NCI-H2107 treated with DMSO at 0.1 percent for 48 hours (cell line): Measurements from ENCODE around the gene MAS1L.

ENCODE experiments used
- DNase-seq: peaks from one replicate; lab custom pipeline; 2025; ENCODE audit not compliant: unreplicated experiment; lab: John Stamatoyannopoulos, UW

The MAS1L gene

DNA sequence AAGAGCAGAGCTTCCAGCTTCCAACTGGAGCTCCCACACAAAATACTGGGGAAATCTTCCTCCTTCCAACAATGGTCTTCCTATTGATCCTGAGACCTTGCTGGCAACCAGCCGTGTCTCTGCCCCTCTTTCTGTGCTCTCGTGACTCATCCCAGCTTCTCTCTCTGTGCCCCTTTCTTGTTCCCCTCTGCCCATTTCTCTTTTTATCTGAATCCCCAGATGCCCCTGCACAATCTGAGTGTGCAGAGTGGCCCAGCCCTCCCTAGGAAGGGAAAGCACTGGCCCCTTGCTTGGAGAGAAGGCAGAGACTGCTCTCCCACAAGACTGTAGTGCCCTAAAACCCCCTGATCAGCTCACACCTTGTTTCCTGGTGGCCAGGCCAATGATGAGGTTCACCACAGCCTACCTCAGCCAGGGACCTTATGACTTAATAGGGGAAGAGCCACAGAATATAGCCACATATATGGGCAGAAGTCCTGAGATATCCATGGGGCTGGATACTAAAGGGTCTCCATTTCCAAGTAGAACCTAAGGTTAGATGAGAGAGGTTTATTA lies 23.1 kb upstream of the MAS1L start:
- DNase-seq = no peak

DNA sequence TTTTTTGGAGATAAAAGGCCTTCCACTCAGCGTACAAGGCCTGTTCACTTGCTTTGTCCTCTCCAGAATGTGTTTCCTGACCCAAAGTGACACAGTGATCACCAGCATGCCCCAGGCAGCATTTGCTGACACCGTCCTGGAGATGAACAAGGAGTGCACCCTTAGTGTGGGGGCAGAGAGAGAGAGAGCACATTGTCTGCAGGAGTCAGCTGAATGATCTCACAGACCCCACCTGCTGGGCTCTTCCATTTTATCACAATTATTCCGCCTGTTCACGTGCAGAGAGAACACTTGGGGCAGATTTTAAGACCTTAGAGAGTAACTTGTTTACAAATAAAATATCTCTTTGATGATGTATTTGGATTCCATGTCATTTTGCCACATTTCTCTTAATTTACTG lies 22.4 kb upstream of the MAS1L start:
- no peak for DNase-seq

DNA sequence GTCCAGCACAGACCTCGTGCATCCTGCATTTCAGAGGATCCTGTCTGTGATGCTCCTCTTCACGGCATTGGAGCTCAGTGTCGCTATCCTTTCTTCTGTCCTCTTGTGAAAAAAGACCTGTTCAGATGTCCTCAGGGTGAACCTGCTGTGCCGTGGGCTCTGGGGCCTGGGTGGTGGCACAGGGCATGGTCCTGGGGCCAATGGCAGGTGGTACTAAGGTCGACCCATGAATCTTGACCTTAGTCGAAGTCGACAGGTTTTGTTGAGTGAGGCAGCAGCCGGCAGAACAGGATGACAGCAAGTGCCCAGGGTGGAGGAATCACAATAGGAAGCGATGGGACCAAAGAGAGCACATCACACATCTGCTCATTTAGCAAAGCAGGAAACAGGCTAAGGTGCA lies 22.0 kb upstream of the MAS1L start:
- DNase-seq = no peak

DNA sequence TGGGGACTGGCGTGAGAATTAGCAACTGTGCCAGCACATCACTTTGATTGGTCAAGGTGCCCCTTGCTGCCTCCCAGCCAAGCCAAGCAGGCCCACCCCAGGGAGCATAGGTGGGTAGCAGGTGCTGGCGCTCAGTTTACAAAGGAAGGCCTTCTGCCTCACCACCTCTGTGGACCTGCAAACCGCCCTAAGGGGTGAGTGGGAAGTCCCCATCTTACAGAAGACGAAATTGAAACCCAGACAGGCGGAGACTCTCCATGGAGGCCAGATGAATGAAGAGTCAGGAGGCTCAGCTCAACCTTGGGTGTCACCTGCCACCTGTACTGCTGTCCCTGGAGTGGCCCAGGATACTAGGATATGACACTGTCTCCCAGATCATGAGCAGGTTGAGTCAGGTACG lies 21.5 kb upstream of the MAS1L start:
- no peak for DNase-seq

DNA sequence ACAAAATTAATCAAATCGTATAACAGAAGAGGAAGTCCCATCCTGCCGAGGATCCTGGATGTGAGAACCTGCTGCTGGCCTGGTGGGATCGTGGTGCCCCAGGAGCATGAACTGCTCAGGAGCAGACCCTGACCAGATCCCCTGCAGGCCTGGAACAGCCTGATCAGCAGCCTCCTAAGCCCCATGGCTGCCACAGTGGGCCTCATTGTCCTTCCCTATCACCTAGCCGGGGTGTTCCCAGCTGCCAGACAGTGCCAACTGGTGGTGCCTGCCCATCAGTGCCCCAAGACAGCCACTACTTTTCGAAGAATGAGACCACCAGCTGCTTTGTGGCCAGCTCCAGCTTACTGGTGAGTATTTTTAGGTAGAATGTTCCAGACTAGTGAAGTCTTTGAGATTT lies 19.6 kb upstream of the MAS1L start:
- DNase-seq = no peak

DNA sequence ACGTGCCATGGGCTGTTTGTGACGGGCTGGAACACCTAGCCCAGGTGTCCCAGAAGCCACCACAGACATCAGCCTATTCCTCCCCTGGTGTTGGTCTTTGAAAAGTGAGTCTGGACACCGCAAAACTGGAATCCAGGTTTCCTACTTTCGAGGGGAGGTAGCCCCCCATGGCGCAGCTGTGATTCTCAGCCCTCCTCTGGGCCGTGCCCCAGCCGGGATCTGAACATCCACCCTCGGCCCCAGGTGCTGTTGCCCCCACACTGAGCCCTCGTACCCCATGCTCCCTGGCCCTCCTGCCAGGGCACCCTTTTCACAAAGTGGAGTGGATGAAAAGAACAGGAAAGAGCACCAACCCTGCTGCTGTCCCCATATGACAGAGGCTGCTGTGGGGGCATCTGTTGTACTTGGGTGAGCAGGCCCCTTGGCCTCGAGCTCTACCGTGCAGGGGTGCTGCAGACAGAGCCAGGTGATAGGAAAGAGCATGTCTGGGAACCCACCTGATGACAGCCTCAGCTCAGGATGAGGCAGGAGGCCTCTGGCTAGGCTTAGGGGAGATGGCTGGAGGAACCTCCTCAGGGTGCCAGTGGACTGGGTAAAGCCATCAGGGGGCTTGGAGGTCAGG lies 18.8 kb upstream of the MAS1L start:
- no peak for DNase-seq

DNA sequence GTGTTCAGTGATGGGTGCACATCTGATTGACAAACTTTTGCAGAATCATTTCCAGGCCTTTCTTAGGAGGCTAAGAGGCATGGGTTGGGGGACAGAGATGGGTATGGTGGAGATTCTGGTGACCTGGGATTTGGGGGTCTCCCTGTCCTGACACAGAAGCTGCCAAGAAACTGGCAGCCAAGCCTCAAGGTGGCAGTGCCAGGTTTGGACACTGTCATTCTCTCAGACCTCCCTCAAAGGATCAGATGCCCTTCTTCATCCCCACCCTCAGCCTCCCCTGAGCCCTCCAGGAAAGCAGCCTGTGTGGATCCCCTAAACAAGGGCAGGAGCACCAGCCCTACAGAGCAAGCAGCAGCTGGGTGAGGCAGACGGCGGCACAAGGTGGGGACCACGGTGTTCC lies 18.1 kb upstream of the MAS1L start:
- no peak for DNase-seq

DNA sequence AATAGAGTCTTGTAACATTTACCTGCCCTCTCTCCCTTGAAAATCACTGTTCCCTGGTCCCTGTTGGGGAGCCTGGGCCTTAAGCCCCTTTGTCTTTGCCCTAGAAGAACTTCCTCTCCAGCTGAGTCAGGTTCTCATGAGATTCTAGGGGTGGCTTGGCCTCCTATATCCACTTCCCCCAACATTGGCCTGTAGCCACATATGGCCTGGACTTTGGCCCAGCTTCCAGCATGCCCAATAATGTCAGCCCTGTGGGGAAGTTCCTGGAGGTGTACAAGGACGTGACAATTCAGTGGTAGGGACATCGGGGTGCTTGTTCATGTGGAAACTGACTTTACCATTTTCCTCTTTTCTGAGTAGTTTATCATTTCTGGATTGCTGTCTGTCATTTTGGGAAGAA lies 17.2 kb upstream of the MAS1L start:
- DNase-seq = no peak

DNA sequence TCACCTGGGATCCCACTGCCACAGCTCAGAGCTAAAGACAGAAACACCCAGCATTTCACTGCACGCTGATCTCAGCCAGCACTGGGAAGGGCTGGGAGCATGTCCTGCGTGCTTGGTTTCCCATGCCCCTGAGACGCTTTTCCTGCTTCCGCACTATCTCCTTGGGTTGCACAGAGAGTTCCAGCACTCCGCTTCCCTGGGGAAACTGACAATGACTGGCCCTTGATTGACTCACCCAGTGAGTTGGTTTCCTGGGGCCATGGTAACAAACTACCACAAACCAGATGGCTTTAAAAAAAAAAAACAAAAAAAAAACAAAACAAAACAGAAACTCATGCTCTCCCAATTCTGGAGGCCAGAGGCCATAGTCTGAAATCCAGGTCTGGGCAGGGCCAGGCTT lies 14.8 kb upstream of the MAS1L start:
- no peak for DNase-seq

DNA sequence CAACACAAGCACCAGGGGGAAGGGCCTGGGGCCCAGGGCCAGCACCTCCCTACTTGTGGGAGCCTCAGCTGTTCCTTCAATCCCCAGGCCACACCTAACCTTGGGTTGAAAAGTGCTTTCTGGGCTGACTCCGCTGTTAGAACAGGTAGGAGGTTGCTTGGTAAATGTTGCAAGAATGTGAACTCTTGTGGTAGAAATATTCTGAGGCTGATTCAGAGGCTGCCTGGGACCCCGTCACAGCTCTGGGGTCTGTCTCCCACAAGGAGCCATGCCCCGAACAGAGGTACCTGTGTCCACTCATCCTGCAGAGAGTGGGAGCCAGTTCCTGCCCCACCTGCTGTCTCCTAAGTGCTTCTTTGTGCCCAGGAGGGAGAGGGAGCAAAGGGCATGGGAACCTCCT lies 14.4 kb upstream of the MAS1L start:
- no peak for DNase-seq

DNA sequence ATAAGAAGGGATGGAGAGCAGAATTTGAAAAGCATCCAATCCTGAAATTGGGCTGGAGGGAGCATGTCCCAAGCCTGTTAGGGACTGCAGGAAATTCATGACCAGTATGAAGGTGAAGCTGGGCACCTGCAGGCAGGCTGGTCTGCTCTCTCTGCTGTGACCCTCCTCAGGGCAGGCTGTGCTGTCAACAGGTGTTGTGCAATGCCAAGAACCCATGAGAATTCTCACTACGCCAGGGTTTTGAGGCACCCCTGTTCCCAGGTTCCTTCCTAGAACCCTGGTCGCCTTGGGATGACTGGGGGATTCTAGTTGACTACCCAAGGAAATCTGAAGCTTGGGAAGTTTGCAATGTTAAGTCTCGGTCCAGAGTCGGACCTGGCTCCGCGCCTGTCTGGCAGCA lies 13.3 kb upstream of the MAS1L start:
- no peak for DNase-seq

DNA sequence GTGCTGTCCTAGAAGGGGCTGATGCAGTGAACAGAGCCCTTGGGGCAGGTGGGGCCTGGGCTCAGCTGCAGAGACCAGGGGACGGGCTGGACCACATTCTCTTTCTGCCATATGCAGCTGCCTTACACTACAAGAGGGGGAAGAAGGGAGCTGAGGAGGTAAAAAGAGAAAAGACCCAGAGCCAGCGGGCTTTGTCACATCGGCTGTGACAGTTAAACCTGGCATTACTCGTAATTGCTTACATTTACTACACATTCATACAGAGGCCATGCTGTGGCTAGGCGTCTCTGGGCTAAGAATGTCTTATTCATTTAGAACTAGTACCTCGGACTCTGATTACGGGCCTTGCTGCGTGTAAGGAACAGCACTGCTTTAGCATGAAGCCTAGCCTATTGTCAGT lies 12.8 kb upstream of the MAS1L start:
- no peak for DNase-seq

DNA sequence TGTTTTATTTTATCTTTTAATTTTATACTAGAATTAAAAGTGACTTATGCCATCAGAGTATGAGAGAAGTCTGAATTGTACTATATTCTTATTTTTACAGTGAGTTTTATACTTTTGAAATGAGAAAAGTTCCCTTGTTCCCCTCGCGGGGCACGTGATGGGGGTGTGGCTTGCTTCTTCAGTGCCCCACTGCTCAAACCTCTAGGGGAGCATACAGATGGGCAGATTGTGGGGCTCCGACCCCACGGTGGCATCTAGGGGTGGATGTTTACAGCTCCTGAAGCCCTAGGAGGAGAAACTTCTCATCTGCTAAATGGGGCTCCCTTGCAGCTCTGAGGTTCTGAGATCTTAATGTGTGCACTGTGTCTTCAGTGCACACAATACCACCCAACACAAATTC lies 11.9 kb upstream of the MAS1L start:
- no peak for DNase-seq

DNA sequence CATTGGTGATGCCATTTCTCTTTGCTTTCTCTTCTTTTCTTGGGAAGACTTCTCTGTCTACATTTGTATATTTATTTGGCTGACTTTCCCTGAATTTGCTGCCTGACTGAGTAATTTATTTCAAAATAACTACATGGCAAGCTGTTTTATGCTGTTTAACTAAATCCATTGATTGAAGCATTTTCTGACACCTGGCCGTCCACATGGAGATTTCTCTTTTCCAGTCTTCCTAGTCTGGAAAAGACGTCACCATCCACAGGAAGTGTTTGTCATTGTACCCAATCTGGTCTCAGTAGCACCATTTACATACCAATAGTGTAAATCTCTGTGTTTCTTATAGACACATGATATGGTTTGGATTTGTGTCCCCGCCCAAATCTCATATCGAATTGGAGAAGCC lies 9.2 kb upstream of the MAS1L start:
- DNase-seq = no peak

DNA sequence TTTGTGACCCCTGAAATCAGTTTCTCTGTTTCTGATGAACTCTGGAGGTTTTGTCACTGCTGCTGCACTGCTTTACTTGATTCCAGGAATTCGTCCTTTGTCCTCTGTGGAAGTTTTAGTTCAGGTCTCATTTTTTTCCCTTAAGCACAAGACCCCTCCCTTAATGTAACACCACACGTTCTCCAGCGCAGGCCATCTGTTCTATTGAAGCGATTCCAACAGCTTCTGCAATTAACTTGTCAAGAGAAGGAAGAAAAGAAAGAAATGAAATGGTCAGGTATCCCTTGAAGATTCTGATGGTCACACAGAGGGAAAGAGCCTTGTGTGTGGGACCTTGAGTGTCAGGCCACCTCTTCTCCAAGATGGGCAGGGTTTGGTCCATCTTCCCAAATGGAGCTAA lies 7.8 kb upstream of the MAS1L start:
- no peak for DNase-seq

DNA sequence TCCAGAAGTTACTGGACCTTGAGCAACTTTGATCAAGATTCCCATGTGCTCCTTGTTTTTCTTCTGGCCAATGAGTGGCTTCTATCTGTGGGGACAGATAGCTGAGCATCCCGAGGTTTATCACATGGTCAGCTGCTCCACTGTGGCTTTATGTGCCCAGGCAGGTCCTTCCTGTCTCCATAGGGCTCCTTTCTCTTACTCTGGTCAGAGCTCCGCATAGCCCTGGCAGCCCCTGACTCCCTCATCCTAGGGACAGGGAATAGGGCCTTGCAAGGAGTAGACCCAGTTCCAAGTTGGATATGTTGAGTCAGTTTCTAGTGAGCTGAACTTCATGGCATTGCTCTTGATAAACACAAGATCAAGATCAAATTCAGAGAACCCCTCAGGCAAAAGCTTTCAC lies 6.4 kb upstream of the MAS1L start:
- no peak for DNase-seq

DNA sequence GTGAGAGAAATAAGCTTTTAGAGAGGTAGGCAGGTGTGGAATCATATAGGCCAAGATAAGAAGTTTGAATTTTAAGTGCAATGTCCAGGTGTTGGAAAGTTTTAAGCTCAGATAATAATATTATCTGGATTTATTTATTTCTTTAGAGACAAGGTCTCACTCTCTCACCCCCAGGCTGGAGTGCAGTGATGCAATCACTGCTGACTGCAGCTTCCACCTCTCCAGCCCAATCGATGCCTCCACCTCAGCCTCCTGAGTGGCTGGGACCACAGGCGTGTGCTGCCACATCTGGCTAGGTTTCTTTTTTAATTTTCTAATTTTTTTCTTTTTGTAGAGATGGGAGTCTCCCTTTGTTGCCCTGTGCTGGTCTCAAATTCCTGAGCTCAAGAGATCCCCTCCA lies 5.5 kb upstream of the MAS1L start:
- DNase-seq = no peak

DNA sequence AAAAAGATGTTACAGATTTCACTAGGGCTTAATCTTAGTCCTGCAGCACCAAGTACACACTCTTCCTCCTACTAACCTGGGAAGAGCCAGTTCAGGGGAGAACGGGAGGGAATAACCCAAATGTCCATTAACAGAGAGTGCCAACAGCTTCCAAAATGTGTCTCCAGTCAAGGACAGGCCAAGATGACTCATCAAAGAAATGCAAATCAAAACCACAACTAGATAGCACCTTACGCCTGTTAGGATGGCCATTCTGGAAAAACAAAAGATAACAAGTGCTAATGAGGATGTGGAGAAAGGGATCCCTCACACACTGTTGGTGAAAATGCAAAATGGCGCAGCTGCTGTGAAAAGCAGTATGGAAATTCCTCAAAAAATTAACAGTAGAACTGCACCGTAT lies 3.8 kb upstream of the MAS1L start:
- DNase-seq = no peak

DNA sequence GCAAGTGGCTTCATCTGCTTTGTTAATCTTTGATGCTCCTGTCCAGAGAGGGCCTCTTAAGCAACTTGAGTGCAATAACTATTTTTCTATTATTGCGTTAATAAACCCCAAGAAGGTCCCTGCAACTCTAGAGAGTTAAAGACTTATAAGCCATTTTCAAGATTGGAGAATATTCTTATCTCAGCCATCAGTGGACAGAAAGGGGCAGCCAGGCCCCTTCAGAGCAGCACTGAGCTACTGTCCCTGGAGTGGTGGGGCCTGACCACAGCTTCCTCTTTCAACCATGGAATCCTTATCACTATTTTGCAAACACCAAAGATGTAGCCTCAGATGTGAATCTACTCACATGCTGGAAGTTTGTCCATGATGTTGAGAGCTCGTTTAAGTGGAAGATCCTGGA lies 2.8 kb upstream of the MAS1L start:
- DNase-seq = no peak

DNA sequence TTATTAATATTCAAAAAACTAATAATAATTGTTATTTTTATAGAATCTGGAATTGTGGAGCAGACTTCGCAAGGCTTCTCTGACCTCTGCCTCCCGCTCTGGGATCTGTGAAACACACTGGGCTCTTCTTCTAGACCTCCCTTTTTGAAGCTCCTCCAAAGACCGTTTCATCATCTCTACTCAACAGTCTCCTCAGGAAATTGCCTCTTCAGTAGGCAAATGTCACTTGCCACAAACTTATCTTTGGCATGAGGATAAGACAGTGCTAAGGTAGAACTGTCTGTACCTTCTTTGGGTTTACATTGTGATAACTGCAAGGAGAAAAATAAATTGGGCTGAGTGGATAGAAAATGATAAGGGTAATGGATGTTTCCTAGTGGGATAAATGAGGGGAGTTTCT lies 2.3 kb upstream of the MAS1L start:
- no peak for DNase-seq

DNA sequence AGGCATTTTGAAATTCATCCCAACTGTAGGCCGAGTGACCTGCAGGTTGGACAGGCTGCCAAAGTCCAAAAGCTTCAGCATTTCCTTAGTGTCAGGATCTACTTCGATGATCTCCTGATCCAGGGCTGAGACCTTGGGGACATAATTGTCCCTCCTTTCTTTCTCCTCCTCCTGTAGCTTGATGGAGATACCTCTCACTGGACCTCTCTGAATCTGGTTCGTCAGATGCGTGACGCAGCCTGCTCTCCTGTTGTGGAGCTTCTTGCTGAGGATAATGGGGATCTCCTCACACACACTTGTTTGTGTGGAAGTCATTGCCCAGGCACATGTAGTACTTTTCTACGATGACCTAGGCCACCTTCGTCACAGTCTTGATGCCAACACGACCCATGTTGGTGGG lies 1.5 kb upstream of the MAS1L start:
- no peak for DNase-seq

DNA sequence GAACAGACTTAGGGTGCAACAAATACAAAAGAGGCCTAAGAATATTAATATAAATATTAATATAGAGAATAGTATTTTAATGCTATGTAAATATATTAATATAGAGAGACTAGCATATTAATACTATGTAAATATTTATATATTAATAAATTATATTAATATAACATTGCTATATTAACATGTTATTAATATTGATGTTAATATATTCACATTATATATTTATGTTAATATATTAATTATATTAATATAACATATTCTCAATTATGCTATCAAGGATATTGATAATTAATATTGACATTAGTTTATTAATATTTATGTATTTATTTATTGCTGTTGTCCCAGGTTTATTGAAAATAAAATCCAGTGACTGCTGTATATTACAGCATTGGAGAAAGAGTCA lies 1.1 kb upstream of the MAS1L start:
- DNase-seq = no peak

DNA sequence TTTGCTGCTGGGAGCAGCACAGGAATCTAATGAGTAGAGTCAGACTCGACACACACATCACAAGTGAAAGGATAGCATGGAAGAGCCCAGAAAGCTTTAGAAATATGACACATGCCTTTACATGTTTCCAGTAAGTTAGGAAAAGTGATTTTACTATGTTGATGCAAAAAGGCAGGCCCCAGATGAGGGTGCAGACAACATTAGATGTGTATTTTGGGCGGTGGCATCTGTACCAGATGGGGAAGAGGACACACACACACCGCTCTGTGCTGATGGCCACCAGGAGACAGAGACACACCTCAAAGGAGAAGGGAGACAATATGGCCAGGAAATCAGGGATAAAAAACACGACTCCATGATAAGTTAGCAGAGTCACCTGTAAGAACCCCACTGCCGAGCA lies 625 bp downstream of the MAS1L start:
- DNase-seq = no peak

DNA sequence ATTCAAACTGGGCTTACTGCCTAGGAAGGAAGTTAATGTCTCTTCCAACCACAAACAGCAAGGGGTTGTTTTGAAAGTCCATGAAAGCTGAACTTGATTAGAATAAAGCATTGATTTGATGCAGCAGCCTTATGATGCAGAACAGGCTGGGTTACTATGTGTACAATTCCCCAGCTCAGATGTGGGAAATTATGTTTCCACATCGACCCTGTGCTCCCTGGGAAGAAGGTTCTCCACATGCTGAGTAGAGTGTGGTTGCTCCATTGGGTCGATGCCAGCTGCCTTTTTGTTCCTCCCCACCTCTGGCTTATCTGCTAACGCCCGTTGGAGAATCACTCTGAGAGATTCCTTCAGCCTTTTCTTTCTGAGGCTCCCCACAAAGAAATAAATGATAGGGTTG lies 1.2 kb downstream of the MAS1L start:
- DNase-seq = no peak
